Hepatocyte (in vitro differentiated cells): ENCODE data around the gene PSMG4.

Source experiments
- EZH2phosphoT487 ChIP-seq: fragments of 200-600 bp; sonication (generic); IDR thresholded peaks from one replicate; pipeline ENCODE4 v1.6.1; 2018; ENCODE audit warnings: antibody characterized with exemption, mild to moderate bottlenecking, low read depth, moderate library complexity; ENCODE audit not compliant: unreplicated experiment, severe bottlenecking
- TF ChIP-seq, protein P1 (sequence below): fragments of 200-600 bp; sonication (generic); IDR thresholded peaks from 2 replicates; pipeline ENCODE4 v1.5.1; 2016; ENCODE audit warnings: antibody characterized with exemption, mild to moderate bottlenecking; ENCODE audit not compliant: poor library complexity

DNA sequence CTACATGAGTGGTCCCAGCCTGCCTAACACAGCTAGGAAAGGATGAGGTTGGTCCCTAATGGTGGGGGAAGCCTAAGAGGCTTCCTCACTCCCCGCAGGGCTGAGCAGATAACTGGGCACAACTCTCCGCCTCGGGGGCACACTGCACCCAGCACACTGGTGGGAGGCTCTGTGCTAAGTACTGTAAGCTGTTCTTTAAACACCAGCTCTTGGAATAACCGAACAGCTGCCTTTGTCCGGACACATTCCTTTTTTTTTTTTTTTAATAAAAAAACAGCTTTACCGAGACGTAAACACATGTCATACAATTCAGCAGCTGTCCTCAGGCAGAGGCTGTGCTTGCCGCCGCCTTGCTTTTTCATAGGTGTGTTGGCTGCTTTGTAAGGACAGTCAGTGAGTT, 6.9 kb downstream of the PSMG4 start:
- TF ChIP-seq, protein P1, sequence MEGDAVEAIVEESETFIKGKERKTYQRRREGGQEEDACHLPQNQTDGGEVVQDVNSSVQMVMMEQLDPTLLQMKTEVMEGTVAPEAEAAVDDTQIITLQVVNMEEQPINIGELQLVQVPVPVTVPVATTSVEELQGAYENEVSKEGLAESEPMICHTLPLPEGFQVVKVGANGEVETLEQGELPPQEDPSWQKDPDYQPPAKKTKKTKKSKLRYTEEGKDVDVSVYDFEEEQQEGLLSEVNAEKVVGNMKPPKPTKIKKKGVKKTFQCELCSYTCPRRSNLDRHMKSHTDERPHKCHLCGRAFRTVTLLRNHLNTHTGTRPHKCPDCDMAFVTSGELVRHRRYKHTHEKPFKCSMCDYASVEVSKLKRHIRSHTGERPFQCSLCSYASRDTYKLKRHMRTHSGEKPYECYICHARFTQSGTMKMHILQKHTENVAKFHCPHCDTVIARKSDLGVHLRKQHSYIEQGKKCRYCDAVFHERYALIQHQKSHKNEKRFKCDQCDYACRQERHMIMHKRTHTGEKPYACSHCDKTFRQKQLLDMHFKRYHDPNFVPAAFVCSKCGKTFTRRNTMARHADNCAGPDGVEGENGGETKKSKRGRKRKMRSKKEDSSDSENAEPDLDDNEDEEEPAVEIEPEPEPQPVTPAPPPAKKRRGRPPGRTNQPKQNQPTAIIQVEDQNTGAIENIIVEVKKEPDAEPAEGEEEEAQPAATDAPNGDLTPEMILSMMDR, result no peak
- no peak for TF ChIP-seq EZH2phosphoT487
